ENCODE data around the gene LRRC74A. TPM values are rescaled to one million over a fixed set of nuclear protein-coding genes. Genes with fewer than 3 reads are reported as not detected.

Gene LRRC74A
- total RNA-seq, 1 experiment from 2014 or later, result not detected

DNA sequence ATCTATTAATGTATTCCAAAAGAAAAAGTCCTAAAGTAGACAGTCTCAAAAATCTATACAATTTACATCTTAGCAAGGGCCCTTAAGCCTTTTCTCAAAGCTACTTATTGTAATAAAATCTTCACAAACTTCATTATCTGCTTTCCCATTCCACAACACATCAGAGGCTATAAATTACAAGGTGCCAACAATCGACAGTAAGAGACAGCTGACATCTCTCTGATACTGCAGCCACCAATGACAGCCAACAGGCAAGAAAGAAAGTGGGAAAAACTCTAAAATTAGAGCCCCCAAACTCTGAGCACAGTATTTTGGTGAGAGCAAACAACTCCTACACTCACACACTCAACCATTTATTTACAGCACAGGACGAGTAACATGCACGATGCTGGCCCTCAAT, 15.7 kb upstream of the LRRC74A start:
- DNase-seq (ENCODE audit: low read depth), result no peak

GRCh38 chr14:76810953-76811400, 15.2 kb upstream of the LRRC74A start:
- DNase-seq (ENCODE audit: low read depth), result peak; percentile 51

GRCh38 chr14:76811561-76811960, 14.6 kb upstream of the LRRC74A start:
- no peak for DNase-seq (ENCODE audit: low read depth)

DNA sequence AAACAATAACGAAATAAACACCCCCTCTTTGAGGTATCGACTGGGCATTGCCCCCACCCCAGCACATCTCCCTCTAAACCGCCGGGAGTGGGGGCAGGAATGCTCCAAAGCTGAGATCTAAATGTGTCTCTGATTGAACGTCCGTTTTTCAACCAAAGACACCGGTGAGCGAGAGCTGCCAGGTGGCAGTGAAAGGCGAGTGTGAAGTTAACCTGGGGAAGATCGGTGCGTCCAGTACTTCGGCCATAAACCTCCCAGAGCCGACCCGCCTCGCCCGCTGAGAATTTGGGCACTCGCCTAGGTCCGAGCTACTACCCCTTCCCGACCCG, 14.2 kb upstream of the LRRC74A start:
- DNase-seq (ENCODE audit: low read depth), result no peak

- peak; percentile 92 for DNase-seq (ENCODE audit: low read depth)
These were observed 13.5 kb upstream of the LRRC74A start, which contains the start of gene ANGEL1 for GRCh38 chr14:76812422-76813383. TSS of gene ANGEL1 (minus strand) at chr14:76812882. CDS start at chr14:76812827, 55 bp downstream.

- no peak for DNase-seq (ENCODE audit: low read depth)
These were observed 11.2 kb upstream of the LRRC74A start for GRCh38 chr14:76814726-76815645.

DNA sequence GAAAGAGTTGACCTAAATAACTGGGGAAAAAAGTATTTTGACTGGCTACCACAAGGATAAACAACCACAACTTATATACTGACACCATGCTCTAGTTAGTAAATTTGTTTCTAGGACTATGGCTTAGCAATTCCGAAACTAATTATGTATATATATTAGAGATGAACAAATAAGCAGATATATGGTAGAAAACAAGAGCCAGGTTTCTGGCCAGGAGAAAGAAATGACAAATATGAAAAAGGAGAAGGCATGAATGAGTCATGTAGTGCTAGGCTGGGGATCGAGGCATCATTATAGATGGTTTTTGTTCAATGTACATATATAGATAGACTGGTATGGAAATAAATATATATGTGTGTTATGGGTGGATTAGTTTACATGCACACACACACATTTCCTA, 5.5 kb upstream of the LRRC74A start:
- no peak for DNase-seq (ENCODE audit: low read depth)

- no peak for DNase-seq (ENCODE audit: low read depth)
These were observed 1.6 kb downstream of the LRRC74A start for GRCh38 chr14:76827696-76828296.

DNA sequence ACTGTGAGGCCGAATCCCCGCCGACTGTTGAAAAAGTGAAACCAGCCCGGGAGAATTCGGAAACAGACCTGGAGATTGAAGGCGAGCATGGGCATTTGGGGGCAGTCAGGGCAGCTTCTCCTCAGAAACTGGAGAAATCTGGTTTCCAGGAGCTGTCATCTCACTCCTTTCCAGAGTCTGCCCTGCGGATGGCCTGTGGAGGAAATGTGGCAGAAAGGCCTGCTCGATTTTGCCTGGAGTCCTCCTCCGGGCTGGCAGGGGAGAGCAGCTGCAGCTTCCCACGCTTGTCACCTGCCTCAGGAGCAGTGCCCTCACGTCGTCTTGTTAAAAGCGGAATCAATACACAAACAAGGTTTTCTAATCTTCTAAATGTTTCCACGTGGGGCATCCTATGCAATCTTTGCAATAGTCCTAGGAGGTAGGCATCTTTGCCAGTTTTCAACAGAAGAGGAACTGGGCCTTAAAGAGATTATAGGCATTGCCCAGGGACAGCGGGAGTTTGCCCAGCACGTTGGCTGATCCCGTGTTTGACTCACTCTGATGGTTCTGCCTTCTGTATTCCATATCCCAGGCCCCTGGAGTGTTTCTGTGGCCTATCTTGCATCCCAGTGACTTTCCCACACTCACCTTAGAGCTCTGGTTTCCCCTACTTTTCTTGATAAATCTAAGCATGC, 2.3 kb downstream of the LRRC74A start:
- no peak for DNase-seq (ENCODE audit: low read depth)

DNA sequence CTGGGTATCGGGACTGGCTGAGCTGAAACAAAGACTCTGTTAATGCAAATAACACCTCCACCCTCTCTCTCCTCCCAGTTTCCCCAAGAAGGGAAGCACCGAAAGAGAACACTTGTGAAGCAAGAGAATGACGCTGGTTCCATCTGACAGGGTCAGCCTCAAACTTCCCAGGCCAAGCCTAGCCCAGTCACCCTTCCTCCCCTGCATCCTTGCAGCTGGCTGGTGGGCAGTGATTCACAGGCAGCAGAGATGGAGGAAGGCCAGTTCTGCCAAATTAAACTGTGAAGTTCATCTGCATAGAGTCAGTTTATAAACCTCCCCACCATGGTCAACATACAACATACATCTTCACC, 2.8 kb downstream of the LRRC74A start:
- no peak for DNase-seq (ENCODE audit: low read depth)

- DNase-seq (ENCODE audit: low read depth), result peak; percentile 35
These were observed 3.6 kb downstream of the LRRC74A start for GRCh38 chr14:76829650-76830421.

GRCh38 chr14:76830556-76830955, 4.3 kb downstream of the LRRC74A start:
- DNase-seq (ENCODE audit: low read depth), result no peak

DNA sequence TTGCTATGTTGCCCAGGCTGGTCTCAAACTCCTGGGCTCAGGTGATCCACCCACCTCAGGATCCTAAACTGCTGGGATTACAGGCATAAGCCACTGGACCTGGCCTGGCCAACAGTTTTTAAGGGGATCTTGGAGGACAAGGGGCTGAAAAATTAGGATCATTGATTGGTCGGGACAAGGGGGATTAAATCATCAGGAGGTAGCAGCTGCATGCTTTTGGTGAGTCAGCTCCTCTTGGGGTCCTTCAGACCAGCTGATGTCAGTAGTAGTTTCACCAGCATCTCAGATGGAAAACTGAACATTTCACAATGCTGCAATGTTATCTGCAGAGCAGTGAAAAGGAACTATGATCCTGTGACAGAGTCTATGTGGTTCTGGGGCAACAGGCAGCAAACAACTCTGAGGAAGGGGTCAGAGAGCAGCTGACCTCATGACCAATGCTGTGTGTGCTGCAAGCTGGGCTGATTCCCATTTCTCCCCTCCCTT, 6.3 kb downstream of the LRRC74A start:
- DNase-seq (ENCODE audit: low read depth), result no peak

GRCh38 chr14:76833011-76833410, 6.8 kb downstream of the LRRC74A start:
- no peak for DNase-seq (ENCODE audit: low read depth)

DNA sequence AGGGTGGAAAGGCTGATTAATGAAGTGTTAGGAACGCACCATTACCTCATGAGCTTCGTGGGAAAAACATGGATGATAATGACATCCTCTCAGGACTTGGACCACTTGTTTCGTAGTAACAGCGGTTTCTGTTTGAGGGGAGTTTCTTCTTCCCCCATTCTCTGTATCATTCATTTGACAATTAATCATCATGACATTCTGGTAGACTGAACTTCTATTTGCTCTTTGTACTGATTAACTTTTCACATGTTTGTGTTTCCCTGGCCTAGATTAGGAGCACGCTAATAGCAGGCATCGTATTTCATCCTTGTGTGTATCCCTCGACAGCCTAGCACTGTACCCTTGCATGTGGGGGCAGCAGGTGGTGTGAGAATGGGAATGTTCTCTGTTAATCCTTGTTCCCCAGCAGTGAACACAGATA, 8.0 kb downstream of the LRRC74A start:
- no peak for DNase-seq (ENCODE audit: low read depth)

DNA sequence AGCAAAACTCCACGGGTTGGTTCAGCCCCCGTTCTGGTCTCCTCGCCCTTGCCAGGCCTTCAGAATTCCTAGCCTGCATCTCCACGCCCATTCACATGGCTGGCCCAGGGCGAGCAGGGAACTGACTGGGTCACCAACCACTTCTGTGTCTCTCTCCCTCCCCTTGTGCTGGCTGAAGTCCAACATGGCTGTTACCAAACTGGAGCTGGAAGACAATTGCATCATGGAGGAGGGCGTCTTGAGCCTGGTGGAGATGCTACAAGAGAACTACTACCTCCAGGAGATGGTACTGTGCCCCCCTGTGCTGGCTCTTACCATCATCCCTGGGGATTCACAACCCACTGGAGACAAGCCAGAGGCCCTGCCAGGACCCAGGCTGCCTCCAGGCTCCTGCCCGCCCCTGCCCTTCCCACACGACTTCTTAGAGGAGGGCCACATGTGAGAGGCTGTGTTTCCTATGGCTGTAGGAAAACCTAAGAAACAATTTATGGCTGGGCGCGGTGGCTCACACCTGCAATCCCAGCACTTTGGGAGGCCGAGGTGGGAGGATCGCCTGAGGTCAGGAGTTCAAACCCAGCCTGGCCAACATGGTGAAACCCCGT, 9.9 kb downstream of the LRRC74A start:
- peak; percentile 33 for DNase-seq (ENCODE audit: low read depth)

DNA sequence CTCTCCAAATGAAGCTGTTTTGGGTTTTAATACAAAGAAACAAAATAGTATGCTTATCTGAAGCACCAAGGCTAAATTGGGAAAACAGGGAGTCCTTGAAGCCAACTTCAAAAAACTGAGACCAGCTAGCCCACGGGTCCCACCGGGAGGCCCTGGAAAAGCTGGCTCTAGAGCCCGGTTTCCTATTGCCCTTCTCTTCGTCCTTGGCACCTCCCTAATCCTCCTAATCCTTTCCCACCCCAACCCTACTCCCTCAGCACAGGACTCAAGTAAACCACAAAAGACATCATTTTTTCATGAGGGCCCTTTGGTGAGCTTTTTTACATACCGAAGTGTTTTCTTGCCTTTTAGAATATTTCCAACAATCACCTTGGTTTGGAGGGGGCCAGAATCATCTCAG, 11.3 kb downstream of the LRRC74A start:
- no peak for DNase-seq (ENCODE audit: low read depth)

- DNase-seq (ENCODE audit: low read depth), result no peak
These were observed 16.2 kb downstream of the LRRC74A start for GRCh38 chr14:76842414-76842813.

- DNase-seq (ENCODE audit: low read depth), result peak; percentile 16
These were observed 18.0 kb downstream of the LRRC74A start for GRCh38 chr14:76844223-76844622.

Data from RPMI7951 (cell line).